Chondrocyte (in vitro differentiated cells): ENCODE measurements around the gene GABRA6. TPM values are rescaled to one million over a fixed set of nuclear protein-coding genes. Genes with fewer than 3 reads are reported as not detected.

ENCODE experiments used
- DNase-seq: peaks from one replicate; pipeline ENCODE4 v3.0.0; 2021; ENCODE audit warnings: mixed read lengths, low spot score
- H3K27ac Mint-ChIP-seq: one replicate; pipeline ENCODE4 v1.8.0; 2021; ENCODE audit warnings: mild to moderate bottlenecking, moderate library complexity, mixed read lengths; ENCODE audit not compliant: unreplicated experiment
- H3K27me3 Mint-ChIP-seq: 2 replicates; pipeline ENCODE4 v1.8.0; 2021; ENCODE audit warnings: low read depth, mixed read lengths
- H3K36me3 Mint-ChIP-seq: 2 replicates; pipeline ENCODE4 v1.8.0; 2021; ENCODE audit warnings: low read depth, mixed read lengths
- H3K4me1 Mint-ChIP-seq: 2 replicates; pipeline ENCODE4 v1.8.0; 2021; ENCODE audit warnings: low read depth, mild to moderate bottlenecking, mixed read lengths
- H3K4me3 Mint-ChIP-seq: one replicate; pipeline ENCODE4 v1.8.0; 2021; ENCODE audit warnings: mild to moderate bottlenecking, moderate library complexity, mixed read lengths; ENCODE audit not compliant: unreplicated experiment
- H3K9me3 Mint-ChIP-seq: 2 replicates; pipeline ENCODE4 v1.8.0; 2021; ENCODE audit warnings: low read depth, mixed read lengths
- CTCF ChIP-seq: fragments of 200-600 bp; sonication (generic); IDR thresholded peaks from 2 replicates; pipeline ENCODE4 v1.5.0; 2021; ENCODE audit warnings: antibody characterized with exemption, mild to moderate bottlenecking, moderate library complexity
- total RNA-seq: library from RNA; stranded (reverse); gene quantifications from 3 replicates; pipeline ENCODE4 v1.2.1, GENCODE V29; 2021

The GABRA6 gene
- total RNA-seq, 1 donor from 2014 or later: not detected

GRCh38 chr5:161663431-161663830 lies 22.1 kb upstream of the GABRA6 start:
- Mint-ChIP-seq H3K9me3 (peaks cover 3% of the 10 kb centered on the region), H3K27ac (no peak overlapping the region), H3K4me1 (no peaks in the 10 kb centered on the region), H3K27me3 (no peaks in the 10 kb centered on the region), H3K4me3 (no peak overlapping the region), H3K36me3 (no peaks in the 10 kb centered on the region)
- no peak for TF ChIP-seq CTCF
- DNase-seq: no peak

DNA sequence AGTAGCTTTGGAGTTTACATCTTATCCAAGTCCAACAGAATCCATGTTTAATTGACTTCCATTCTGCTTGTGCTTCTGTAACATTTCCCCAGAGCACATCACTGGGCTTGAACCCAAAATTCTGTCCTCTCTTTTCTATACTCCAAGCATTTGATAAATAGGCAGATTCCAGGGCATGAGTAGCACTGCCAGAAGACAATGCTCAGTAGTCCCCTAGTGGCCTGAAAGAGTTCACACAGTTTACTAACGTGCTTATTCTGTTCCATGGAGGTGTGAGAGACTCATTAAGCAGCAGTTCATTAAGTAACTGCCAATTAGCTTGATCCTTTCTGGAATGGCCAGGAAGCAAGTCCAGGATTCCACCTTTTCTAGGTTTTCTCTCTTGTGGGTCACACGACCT lies 9.4 kb upstream of the GABRA6 start:
- Mint-ChIP-seq H3K36me3 (no peaks in the 10 kb centered on the region), H3K9me3 (no peaks in the 10 kb centered on the region), H3K4me1 (no peaks in the 10 kb centered on the region), H3K27ac (no peak overlapping the region), H3K4me3 (no peak overlapping the region), H3K27me3 (peaks cover 6% of the 10 kb centered on the region)
- DNase-seq: no peak
- TF ChIP-seq CTCF: peak; percentile 44

DNA sequence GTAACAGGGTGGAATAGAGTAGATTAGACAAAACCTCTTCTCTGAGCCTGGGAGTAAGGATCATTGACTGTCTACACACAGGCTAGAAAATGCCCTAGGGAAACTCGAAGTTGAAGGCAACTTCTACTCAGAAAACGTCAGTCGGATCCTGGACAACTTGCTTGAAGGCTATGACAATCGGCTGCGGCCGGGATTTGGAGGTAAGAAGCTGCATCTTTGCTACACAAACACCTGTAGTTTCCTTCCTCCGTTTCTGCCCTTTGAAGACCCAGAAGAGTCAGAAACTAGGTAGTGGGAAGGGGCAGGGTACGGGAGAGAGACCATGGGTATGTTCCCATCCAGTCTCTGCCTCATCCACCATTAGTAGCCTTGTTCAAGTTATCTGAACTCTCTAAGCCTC lies 628 bp downstream of the GABRA6 start:
- Mint-ChIP-seq H3K36me3 (no peaks in the 10 kb centered on the region), H3K4me3 (no peak overlapping the region), H3K27me3 (no peaks in the 10 kb centered on the region), H3K27ac (no peak overlapping the region), H3K4me1 (no peaks in the 10 kb centered on the region), H3K9me3 (peaks cover 3% of the 10 kb centered on the region)
- no peak for DNase-seq
- TF ChIP-seq CTCF: no peak

DNA sequence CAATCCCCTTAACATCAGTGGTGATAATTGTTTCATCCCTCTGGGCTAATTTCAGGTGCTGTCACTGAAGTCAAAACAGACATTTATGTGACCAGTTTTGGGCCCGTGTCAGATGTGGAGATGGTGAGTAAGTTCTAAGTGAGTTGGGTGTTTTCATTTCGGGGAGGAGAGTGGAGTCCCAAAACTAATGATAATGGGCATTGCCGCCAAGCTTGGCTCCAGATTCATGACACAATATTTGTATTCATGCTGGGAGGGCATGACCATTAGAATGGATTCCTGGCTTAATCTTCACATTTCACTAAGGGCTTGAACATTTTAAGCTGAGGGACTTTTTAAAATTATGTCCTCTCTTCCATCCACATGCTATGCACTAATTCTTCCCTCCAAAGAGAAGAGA lies 1.4 kb downstream of the GABRA6 start:
- no peak overlapping the region for H3K4me3 Mint-ChIP-seq
- peaks cover 3% of the 10 kb centered on the region for H3K9me3 Mint-ChIP-seq
- DNase-seq: no peak
- H3K27me3 Mint-ChIP-seq: no peaks in the 10 kb centered on the region
- no peaks in the 10 kb centered on the region for H3K4me1 Mint-ChIP-seq
- H3K27ac Mint-ChIP-seq: no peak overlapping the region
- no peaks in the 10 kb centered on the region for H3K36me3 Mint-ChIP-seq
- TF ChIP-seq CTCF: no peak

- H3K27me3 Mint-ChIP-seq: no peaks in the 10 kb centered on the region
- TF ChIP-seq CTCF: no peak
- DNase-seq: no peak
- H3K4me3 Mint-ChIP-seq: no peak overlapping the region
- H3K9me3 Mint-ChIP-seq: peaks cover 3% of the 10 kb centered on the region
- no peaks in the 10 kb centered on the region for H3K36me3 Mint-ChIP-seq
- no peaks in the 10 kb centered on the region for H3K4me1 Mint-ChIP-seq
- H3K27ac Mint-ChIP-seq: no peak overlapping the region
Observed at GRCh38 chr5:161687316-161687715, 1.8 kb downstream of the GABRA6 start.
